Umbilical cord (tissue), 2 donors: ENCODE data around the gene ADGRB2. TPM values are rescaled to one million over a fixed set of nuclear protein-coding genes. Genes with fewer than 3 reads are reported as not detected.

Source experiments
- DNase-seq: peaks from one replicate; pipeline ENCODE4 v3.0.0-alpha.2; 2015; ENCODE audit warnings: low spot score
- total RNA-seq: library from RNA; depleted of rRNA; stranded (reverse); fragments of >200 nt; gene quantifications from one replicate; pipeline ENCODE4 v1.2.3, GENCODE V29; 2014; ENCODE audit warnings: low replicate concordance; ENCODE audit not compliant: insufficient read depth

Gene ADGRB2
- total RNA-seq, 1 donor from 2014 or later, result 13.2 TPM

DNA sequence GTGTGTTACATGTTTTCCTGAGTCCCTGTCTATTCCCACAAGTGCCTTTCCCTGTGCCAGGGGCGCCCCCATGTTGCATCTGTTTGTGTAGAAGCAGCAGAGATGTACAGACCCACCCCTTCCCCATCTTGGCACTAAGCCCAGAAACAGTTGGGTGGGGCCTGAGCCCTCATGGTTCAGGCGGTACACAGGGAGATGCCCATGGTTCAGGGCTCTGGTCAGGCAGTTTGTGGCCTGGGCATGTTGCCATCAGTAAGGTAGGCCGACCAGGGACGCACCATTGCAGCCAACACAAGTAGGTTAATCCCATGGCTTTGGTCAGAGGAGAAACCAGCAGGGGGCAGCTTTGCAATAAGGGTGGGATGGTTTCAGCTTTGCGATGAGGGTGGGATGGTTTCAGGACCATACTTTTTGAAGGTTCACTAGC is 914 bp upstream of the ADGRB2 start:
- peak; percentile 53 for DNase-seq

DNA sequence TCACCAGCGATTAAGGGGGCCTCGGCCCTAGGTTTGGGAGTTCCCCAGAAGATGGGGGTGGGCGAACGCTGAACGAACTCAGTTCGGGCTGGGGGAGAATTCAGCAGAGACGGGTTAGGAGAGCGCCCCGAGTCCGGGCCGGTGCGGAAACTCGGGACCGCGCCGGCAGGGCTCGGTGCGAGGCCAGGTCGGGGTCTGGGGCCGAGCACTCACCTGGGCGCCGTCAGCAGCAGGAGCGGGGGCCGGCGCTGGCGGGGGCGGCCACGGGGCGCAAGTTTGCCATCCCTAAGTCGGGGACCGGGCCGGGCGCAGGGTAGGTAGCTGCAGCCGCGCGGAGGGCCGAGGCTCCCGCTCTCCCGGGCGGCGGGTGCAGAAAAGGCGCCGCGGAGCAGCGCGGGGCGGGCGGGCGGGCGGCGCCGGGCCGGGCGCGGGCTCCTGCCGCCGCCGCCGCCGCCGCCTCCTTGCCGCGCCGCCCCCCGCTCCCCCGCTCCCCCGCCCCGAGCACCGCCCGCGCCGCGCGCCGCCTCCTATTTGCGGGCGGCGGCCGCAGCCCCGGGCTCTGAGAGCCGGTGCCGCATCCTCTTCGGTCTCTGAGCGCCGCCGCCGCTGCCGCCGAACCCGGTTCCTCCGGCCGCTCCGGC is 349 bp downstream of the ADGRB2 start:
- no peak for DNase-seq

DNA sequence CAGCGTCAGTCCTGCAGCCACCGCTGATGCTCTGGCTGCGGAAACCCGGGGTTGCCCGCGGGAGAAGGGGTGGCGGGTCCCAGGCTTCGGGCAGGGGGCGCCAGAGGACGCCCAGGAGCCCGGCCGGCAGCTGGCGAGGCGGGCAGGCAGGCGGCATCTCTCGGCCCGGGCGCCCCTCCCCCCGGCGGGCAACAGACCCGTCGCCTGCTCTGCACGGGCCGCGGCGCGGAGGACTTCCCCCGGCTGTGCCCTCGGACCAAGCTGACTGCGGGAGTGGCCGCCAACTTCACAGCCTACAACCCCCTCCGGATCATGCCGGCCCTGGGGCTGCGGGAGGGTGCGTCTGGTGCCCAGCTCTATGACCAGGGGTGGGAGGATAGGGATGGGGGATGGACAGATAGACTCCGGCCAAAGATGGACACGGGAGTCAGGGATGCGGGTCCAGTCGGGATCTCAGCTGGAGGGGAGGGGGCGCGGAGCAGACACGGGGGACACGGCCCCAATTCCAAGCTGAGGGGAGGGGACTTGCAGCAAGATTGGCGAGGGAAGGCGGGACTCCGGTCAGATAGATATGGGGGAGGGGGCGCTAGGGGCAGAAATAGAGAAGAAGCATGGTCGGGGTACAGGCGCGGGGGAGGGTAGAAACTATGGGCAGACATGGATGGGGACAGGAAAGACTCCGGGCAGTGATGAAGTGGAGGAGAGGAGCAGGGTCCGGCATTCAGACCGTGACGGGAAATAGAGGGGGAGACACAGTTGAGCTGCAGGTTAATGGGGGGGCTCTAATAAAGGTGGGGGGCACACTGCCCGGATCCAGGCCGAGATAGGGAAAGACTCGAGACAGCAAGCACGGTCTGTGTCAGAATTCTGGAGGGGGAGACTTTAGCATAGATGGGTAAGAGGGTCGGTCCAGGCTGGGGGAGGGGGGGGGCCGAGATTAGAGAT is 1.1 kb downstream of the ADGRB2 start:
- DNase-seq, result peak; percentile 68

DNA sequence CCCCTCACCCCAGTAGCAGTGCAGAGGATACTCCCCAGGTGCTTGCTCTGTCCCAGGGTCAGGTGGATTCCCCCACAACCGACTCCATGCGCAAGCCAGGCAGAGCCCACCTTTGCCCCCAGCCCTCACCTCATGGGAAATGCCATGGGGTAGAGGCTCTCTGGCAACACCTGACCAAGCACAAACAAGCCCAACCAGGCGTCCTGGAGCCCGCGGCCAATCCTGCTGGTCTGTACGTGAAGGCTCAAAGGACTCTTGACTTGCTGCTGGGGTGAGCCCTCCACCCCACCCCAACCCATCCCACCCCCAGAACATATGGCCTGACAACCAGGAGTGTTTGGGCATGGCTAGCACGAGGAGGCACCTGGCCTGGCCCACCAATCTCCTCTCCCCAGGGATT is 1.8 kb downstream of the ADGRB2 start:
- no peak for DNase-seq

DNA sequence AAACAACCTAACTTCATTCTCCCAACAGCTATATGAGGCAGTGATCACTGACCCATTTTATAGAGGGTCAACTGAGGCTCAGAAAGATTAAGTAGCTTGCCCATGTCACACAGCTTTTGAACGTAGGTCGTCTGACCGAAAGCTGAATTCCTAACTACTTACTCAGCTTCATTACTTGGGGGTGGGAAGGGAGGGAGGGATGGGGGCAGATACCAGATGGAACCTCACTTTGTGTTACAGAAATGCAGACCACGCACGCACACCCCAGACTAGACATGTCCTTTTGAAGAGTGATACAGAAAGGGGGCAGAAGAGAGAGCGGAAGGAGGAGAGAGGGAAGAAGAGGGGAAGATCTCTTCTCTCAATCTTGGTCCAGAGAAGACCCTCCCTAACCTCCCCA is 2.3 kb downstream of the ADGRB2 start:
- no peak for DNase-seq

DNA sequence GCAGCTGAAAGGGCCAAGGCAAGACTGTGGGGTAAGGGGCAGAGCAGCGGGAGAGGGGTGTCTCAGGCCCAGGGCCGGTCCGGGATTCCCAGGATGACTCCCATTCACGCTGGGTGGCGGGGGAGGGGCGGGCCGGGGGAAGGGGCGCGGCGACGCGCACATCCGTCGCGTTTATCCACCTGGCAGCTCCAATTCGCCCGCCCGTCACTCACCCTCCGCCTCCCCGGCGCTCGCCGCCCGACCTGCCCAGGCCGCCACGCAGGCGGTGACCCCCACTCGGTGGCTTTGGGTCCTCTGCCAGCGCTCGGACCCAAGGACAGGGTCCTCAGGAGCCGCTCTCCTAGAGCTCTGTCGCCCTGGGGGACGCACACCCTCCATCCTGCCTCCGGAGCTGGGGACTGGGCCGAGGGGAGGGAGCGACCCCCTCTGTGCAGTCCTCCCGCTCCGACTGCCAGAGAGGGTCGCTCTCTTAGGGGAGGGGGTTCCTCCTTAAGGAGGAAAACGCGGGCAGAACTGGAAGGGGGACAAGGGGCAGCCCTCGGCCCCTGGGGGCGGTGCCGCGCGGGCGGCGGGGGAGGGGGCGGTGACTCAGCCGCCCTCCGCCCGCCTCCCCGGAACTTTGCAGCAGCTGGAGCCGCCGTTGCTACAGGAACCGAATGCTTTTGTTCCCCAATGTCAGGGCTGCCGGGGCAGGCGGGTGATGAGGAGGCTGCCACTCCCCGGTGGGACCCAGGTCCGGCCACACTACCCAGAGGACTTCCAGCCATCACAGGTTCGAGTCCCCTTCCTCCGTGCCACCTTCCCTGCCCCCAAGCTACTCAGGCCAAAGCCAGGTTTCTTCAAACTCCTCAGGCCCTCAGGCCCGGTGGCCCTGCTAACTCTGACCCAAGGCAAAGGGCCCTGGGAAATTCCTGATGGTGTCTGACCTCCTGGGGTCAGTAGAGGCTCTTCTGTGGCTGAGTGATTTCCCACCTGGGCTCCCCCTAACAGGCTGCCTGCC is 3.4 kb downstream of the ADGRB2 start:
- DNase-seq, result peak; percentile 77

DNA sequence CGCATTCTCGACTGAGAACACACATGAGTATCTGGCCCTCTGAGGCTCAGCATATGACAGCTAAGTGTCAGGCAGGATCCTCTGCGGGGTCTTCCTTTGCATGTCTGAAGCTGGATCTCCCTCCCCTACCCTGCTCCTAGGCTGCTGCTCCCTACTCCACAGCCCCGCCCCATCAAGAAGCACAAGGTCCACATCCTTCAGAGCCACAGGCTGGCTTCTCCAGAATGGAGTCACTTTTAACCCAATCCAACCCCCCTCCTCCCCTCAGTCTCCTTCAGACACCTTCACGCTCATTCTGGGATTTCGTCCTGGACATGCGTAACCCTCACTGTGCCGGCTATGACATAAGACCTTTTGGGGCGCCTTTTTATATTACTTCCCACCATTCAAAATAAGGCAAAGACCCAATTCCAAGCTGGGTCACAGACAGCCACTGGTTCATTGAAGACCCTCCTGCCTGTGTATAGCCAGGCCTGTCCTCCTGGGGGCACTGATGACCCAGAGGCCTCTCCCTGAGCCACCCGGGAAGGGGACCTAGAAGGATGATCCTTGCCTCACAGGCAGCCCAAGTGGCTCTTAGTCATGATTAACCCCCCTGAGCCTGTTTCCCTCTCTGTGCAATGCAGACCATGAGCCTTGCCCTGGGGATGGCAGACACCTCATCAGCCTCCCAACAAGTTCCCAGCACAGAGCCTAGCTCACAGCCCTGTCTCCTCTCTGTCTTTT is 4.7 kb downstream of the ADGRB2 start:
- DNase-seq, result no peak

DNA sequence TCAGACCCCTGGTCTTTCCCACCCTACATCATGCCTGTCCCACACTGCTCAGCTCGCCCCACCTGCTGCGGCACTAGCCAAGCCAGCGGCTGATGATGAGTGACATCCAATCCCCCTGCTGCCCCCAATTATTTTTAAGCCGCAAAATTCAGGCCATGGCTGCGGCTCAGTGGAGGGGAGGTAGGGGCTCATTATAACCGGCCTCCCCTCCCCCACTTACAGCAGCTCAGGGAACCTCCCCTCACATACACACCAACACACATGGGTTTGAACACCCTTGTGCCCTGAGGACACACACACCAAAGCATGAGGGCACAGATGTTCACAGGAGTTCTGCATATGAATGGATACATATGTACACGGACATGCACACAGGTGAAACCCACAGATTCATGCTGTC is 5.3 kb downstream of the ADGRB2 start:
- DNase-seq, result no peak

DNA sequence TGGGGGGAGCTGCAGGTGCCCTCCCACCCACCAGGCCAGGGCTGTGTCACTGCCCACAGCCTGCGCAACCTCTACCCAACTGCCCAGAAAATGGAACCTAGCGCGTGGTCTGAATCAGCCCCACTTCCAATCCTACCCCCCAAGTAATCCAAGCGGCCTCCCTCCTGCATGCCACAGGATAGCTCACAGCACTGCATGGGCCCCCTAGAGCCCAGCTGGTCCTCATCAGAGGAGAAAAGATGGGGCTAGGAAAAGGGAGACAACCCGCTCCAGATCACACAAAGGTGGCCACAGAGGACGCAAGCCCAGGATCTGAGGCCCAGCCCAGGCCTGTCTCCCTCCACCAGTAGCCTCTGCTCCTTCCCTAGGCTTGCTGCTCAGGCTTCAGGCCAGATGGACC is 6.2 kb downstream of the ADGRB2 start:
- no peak for DNase-seq

DNA sequence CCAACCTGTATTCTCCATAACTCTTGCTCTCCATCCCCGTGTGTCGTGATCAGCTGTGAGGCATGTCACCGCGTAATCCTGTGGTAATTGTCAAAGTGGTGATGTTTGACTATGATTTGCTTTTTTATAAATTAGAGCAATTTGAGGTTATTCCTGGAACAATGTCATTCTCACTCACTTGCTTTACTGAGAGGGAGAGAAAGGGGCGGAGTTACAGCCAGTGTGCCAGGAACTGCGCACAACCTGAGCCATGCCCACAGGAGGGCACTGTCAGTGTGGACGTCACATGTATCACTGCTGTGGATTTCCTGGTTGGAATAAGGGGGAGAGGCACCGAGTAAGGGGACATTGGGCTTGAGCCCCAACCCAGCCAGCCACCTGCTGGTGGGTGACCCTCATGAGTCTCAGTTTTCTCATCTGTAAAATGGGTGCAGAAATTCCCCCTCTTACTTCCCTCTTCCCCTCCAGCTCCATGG is 6.9 kb downstream of the ADGRB2 start:
- no peak for DNase-seq

DNA sequence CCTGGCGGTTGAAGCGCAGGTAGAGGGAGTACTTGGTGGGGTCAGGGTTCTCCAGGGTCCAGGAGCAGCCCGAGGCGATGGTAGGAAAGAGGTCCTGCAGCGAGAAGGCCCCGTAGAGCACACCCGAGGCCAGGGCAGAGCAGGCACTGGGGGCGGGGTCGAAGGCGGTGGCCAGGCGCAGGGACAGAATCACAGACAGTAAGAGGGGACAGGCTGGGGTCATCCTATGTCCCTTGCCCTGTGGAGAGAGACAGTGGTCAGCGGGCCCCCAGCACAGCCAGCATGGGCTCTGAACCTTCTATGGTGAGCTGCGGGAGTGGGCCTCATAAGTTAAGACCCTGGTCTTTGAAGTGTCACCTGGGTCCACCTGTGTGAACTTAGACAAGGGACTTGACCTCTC is 7.6 kb downstream of the ADGRB2 start:
- DNase-seq, result no peak

DNA sequence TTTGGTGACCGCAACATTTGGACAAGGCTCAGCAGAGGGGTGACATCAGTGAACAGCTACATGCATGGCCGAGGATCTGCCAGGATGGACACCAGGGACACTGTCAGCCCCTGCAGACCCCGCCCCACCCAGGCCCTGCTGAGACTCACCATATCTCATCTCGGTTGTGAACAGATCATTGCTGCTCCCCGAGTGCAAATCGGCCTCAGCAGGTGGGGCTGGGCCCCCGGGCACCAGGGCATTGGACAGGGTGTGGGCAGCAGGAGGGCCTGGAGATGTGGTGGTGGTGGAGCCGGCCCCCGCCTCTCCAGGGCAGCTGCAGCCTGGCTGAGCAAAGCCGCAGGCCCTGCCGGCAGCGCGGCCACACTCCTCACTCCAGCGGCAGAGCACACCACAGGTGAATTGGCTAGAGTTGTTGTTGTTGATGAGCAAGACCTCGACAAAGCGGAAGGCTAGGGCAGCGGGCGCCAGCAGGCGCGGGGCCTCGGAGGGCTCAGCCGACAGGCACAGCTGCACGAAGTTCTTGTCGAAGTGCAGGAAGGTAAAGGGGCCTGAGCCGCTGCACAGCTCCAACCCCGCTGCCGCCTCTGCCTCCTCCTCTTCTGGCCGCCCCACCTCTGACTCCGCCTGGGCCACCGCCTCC is 8.2 kb downstream of the ADGRB2 start:
- no peak for DNase-seq

DNA sequence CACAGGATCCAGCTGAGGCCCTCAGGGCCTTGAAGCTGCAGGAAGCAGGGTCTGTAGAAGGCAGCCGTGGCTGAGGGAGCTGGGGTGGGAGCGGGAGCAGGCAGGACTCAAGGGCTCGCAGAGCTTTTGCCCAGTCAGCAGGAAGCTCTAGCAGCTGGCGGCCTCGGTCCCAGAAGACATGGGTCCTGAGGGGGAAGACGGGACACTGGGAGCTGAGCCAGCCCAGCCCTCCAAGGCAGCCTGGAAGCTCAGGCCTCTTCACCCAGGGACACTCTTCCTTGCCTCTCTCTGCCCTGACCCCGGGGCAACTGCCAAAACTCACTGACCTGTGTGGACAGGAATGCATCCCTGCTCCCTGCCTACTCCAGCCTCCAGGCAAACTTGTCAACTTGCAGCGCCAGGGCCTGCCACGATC is 8.9 kb downstream of the ADGRB2 start:
- peak; percentile 47 for DNase-seq

DNA sequence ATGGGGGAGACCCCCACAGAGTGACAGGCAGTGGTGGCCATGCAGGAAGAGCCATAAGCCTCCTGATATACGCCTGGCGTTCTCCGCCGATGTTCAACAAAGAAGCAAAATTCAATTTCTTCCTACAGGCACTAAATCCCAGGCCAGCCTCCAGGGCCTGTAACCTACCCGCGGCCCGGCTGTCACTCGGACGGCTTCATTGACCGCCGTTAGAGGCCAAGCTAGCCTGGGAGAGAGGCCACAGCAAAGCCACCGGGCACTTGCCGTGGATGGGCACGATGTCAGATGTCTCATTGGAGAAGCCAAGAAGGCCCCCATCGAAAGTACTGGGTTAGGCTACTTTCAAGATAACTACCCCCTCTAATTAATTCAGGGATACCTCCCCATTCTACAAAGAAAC is 9.7 kb downstream of the ADGRB2 start:
- DNase-seq, result no peak

DNA sequence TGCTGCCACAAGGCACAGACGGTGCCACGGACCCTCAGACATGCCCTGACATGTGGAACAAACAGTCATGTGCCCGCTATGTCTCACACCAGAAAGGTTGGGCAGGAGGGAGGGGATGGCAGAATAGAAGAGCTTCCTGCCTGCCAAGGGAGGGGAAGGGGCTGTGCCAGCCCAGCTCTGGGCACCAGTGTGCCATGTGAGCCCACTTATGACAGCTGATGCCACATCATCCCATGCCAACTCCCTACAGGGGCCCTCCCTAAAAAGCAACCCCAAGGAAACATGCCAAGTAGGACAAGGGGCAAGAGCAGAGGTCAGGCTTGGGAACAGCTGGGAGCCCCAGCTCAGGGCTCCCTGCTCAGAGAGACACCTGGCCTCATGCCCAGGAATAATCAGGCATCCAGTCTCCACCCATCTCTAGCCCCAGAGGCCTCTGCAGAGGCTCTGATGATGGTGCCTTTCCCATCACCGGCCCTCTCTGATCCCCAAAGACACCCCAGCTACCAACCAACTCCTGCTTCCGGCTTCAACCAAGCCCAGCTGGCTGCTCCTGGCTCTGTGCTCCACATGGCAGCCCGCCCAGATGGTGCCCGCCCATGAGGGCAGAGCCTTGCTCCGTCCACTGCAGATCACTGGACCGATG is 10.3 kb downstream of the ADGRB2 start:
- peak; percentile 80 for DNase-seq

DNA sequence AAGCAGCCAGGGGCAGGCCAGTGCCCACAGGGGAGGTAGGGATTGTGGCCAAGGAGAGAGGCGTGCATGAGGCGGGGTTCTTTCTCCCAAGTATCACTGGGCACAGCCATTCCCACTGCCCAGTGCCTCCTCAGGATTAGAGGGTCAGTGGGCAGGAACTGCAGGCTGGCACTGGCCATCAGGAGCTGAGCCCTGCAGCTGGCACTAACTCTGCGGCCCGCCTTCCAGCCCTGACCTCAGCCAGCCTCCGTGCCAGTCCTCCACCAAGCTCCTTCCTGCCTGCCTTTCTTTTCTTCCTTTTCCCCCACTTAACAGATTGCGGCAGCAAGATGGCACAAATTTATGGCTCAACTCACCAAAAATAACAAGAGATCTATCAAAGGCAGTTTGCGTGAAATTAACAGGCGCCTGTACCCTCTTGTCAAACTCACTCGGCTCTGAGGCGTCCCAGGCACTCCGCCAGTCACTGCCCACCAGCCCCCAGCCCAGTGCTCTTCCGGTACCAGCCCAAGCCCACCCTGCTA is 11.1 kb downstream of the ADGRB2 start:
- no peak for DNase-seq

DNA sequence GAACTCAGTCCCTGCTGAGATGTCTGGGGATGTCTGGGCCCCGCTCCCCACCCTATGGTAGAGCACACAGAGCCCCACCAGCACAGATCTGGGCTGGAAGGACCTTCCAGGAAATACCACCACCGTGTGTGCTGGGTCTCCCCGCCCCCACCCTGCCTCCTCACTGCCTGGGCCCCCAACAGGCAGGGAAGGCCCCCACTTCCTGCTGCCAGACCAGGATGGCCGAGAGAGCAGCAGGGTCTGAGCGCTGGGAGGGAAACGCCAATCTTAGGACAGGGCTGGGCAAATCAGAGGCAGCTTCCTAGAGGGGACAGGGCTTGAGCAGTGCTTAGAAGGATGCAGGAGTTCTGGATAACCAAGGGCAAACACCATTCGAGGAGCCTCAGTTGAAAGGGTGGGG is 11.9 kb downstream of the ADGRB2 start:
- DNase-seq, result peak; percentile 43

DNA sequence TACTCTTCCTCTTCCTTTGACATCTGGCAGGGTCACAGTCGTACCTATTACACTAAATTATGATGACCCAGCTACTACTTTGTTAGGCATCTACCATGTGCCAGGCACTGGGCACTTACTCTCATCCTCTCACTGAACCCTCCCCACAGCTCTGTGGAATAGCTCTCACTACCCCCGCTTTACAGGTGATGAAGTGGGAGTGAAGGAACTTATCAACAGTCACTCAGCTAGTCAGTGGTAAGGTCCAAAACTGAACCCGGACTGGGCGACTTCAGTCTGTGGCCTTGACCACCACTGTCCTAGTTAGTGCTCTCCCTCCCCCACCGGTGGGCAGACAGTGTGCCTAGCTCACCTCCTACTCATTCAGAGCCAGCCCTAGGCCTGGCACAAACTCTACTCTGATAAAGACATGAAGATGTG is 12.3 kb downstream of the ADGRB2 start:
- no peak for DNase-seq

DNA sequence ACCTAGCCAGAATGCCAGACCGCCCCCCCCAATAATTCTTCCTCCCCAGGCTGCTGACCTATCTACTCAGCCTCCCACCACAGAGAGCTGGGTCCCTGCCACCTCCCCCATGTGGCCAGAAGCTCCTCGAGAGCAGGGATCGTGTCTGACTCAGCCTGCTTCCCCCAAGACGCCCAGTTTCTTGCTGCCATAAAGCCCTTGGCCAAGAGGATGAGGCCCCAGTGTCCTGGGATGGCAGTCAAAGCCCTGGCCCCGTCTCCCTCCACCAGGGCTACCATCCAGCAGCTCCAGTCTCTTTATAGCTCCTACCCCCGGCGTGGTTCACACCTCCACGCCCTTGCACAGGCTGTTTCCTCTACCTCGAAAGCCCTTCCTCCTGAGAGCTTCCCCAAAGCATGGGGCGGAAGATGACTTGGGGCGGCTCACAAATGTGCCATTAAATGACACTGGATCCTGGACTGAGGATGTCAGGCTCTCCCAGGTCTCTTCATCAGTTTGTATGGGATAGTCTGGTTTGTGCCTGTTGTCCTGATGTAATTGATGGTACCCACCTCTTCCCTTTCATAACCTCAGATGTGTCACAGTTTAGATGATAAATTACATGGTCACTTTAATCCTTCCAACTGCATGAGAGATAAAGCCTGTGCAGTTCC is 13.2 kb downstream of the ADGRB2 start:
- no peak for DNase-seq
